ENCODE data around the gene TMEM120B. TPM values are rescaled to one million over a fixed set of nuclear protein-coding genes. Genes with fewer than 3 reads are reported as not detected.

TMEM120B gene
- total and polyA plus RNA-seq, 2 of the 13 experiments (the other 11 are each of a cell fraction or from before 2014, with no cell fraction given), result 7.1 to 12.9 TPM

DNA sequence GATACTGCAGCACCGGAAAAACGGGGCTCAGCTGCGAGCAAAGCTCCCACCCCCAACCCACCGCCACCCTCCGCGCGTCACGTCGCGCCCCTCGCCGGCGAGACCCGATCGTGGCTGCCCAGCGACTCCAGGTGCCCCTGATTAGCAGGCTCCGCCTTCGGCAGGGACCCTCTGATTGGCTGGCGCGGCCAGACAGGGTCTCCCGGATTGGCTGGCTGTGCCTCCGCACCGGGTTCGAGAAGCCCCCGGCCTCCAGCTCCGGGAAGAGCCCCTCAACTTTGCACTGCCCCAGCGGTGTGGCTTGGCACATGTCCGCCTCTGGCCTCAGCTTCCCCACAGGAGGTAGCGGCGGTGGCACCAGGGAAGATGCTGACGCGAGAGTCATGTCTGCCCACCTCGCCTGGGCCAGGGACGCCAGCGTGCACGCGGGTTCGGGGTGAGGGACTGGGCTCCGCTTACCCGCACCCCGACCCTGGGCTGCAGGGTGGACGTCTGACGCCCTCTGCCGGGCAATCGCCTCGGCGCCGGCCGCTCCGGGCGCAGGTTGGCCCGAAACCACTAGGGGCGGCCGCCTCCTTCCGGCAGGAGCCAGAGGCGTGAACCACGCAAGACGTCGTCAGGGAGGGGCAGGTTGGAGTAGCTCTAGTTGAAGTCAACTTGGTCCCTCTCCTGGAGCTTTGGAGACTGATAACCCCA is 81.4 kb downstream of the TMEM120B start (continued):
- TF ChIP-seq, protein P1, sequence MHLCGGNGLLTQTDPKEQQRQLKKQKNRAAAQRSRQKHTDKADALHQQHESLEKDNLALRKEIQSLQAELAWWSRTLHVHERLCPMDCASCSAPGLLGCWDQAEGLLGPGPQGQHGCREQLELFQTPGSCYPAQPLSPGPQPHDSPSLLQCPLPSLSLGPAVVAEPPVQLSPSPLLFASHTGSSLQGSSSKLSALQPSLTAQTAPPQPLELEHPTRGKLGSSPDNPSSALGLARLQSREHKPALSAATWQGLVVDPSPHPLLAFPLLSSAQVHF (CRISPR knock-in tag; IDR thresholded peaks at IDR 0.05), result peak; percentile 87; the same call in 1 of the 2 replicates
- TF ChIP-seq, protein P2, sequence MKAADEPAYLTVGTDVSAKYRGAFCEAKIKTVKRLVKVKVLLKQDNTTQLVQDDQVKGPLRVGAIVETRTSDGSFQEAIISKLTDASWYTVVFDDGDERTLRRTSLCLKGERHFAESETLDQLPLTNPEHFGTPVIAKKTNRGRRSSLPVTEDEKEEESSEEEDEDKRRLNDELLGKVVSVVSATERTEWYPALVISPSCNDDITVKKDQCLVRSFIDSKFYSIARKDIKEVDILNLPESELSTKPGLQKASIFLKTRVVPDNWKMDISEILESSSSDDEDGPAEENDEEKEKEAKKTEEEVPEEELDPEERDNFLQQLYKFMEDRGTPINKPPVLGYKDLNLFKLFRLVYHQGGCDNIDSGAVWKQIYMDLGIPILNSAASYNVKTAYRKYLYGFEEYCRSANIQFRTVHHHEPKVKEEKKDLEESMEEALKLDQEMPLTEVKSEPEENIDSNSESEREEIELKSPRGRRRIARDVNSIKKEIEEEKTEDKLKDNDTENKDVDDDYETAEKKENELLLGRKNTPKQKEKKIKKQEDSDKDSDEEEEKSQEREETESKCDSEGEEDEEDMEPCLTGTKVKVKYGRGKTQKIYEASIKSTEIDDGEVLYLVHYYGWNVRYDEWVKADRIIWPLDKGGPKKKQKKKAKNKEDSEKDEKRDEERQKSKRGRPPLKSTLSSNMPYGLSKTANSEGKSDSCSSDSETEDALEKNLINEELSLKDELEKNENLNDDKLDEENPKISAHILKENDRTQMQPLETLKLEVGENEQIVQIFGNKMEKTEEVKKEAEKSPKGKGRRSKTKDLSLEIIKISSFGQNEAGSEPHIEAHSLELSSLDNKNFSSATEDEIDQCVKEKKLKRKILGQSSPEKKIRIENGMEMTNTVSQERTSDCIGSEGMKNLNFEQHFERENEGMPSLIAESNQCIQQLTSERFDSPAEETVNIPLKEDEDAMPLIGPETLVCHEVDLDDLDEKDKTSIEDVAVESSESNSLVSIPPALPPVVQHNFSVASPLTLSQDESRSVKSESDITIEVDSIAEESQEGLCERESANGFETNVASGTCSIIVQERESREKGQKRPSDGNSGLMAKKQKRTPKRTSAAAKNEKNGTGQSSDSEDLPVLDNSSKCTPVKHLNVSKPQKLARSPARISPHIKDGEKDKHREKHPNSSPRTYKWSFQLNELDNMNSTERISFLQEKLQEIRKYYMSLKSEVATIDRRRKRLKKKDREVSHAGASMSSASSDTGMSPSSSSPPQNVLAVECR (CRISPR knock-in tag; IDR thresholded peaks at IDR 0.05; ENCODE audit: borderline replicate concordance), result peak; percentile 78
- TF ChIP-seq, protein P3, sequence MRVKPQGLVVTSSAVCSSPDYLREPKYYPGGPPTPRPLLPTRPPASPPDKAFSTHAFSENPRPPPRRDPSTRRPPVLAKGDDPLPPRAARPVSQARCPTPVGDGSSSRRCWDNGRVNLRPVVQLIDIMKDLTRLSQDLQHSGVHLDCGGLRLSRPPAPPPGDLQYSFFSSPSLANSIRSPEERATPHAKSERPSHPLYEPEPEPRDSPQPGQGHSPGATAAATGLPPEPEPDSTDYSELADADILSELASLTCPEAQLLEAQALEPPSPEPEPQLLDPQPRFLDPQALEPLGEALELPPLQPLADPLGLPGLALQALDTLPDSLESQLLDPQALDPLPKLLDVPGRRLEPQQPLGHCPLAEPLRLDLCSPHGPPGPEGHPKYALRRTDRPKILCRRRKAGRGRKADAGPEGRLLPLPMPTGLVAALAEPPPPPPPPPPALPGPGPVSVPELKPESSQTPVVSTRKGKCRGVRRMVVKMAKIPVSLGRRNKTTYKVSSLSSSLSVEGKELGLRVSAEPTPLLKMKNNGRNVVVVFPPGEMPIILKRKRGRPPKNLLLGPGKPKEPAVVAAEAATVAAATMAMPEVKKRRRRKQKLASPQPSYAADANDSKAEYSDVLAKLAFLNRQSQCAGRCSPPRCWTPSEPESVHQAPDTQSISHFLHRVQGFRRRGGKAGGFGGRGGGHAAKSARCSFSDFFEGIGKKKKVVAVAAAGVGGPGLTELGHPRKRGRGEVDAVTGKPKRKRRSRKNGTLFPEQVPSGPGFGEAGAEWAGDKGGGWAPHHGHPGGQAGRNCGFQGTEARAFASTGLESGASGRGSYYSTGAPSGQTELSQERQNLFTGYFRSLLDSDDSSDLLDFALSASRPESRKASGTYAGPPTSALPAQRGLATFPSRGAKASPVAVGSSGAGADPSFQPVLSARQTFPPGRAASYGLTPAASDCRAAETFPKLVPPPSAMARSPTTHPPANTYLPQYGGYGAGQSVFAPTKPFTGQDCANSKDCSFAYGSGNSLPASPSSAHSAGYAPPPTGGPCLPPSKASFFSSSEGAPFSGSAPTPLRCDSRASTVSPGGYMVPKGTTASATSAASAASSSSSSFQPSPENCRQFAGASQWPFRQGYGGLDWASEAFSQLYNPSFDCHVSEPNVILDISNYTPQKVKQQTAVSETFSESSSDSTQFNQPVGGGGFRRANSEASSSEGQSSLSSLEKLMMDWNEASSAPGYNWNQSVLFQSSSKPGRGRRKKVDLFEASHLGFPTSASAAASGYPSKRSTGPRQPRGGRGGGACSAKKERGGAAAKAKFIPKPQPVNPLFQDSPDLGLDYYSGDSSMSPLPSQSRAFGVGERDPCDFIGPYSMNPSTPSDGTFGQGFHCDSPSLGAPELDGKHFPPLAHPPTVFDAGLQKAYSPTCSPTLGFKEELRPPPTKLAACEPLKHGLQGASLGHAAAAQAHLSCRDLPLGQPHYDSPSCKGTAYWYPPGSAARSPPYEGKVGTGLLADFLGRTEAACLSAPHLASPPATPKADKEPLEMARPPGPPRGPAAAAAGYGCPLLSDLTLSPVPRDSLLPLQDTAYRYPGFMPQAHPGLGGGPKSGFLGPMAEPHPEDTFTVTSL (CRISPR knock-in tag; IDR thresholded peaks at IDR 0.05; ENCODE audit: borderline replicate concordance), result no peak
- TF ChIP-seq, protein P4, sequence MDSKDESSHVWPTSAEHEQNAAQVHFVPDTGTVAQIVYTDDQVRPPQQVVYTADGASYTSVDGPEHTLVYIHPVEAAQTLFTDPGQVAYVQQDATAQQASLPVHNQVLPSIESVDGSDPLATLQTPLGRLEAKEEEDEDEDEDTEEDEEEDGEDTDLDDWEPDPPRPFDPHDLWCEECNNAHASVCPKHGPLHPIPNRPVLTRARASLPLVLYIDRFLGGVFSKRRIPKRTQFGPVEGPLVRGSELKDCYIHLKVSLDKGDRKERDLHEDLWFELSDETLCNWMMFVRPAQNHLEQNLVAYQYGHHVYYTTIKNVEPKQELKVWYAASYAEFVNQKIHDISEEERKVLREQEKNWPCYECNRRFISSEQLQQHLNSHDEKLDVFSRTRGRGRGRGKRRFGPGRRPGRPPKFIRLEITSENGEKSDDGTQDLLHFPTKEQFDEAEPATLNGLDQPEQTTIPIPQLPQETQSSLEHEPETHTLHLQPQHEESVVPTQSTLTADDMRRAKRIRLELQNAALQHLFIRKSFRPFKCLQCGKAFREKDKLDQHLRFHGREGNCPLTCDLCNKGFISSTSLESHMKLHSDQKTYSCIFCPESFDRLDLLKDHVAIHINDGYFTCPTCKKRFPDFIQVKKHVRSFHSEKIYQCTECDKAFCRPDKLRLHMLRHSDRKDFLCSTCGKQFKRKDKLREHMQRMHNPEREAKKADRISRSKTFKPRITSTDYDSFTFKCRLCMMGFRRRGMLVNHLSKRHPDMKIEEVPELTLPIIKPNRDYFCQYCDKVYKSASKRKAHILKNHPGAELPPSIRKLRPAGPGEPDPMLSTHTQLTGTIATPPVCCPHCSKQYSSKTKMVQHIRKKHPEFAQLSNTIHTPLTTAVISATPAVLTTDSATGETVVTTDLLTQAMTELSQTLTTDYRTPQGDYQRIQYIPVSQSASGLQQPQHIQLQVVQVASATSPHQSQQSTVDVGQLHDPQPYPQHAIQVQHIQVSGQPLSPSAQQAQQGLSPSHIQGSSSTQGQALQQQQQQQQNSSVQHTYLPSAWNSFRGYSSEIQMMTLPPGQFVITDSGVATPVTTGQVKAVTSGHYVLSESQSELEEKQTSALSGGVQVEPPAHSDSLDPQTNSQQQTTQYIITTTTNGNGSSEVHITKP (CRISPR knock-in tag; IDR thresholded peaks at IDR 0.05; ENCODE audit: low read depth), result 0 out of 2 replicates have a peak, but pooled peaks have one; percentile 42
- TF ChIP-seq, protein P5, sequence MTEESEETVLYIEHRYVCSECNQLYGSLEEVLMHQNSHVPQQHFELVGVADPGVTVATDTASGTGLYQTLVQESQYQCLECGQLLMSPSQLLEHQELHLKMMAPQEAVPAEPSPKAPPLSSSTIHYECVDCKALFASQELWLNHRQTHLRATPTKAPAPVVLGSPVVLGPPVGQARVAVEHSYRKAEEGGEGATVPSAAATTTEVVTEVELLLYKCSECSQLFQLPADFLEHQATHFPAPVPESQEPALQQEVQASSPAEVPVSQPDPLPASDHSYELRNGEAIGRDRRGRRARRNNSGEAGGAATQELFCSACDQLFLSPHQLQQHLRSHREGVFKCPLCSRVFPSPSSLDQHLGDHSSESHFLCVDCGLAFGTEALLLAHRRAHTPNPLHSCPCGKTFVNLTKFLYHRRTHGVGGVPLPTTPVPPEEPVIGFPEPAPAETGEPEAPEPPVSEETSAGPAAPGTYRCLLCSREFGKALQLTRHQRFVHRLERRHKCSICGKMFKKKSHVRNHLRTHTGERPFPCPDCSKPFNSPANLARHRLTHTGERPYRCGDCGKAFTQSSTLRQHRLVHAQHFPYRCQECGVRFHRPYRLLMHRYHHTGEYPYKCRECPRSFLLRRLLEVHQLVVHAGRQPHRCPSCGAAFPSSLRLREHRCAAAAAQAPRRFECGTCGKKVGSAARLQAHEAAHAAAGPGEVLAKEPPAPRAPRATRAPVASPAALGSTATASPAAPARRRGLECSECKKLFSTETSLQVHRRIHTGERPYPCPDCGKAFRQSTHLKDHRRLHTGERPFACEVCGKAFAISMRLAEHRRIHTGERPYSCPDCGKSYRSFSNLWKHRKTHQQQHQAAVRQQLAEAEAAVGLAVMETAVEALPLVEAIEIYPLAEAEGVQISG (CRISPR knock-in tag; IDR thresholded peaks at IDR 0.05), result peak; percentile 80
- TF ChIP-seq ZNF580 (CRISPR knock-in tag; IDR thresholded peaks at IDR 0.05; ENCODE audit: borderline replicate concordance, low read depth) (peak; percentile 57; the same call in 1 of the 2 replicates), PCBP2 (optimal IDR thresholded peaks at IDR 0.05; ENCODE audit: low read depth, low read length, poor library complexity, severe bottlenecking) (no peak), HDAC1 (CRISPR knock-in tag; IDR thresholded peaks at IDR 0.05) (no peak; the same call in 1 of the 2 replicates)
